Activated T-cell treated with anti-CD3 and anti-CD28 coated beads for 4 hours (primary cell): Measurements from ENCODE around the gene FBXW5.
A peak's percentile ranks its signal among the peaks of the same experiment; 100 is the strongest.

Experiments
- DNase-seq: peaks from one replicate; pipeline ENCODE4 v3.0.0-alpha.2; 2020

The FBXW5 gene, protein sequence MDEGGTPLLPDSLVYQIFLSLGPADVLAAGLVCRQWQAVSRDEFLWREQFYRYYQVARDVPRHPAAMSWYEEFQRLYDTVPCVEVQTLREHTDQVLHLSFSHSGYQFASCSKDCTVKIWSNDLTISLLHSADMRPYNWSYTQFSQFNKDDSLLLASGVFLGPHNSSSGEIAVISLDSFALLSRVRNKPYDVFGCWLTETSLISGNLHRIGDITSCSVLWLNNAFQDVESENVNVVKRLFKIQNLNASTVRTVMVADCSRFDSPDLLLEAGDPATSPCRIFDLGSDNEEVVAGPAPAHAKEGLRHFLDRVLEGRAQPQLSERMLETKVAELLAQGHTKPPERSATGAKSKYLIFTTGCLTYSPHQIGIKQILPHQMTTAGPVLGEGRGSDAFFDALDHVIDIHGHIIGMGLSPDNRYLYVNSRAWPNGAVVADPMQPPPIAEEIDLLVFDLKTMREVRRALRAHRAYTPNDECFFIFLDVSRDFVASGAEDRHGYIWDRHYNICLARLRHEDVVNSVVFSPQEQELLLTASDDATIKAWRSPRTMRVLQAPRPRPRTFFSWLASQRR

DNA sequence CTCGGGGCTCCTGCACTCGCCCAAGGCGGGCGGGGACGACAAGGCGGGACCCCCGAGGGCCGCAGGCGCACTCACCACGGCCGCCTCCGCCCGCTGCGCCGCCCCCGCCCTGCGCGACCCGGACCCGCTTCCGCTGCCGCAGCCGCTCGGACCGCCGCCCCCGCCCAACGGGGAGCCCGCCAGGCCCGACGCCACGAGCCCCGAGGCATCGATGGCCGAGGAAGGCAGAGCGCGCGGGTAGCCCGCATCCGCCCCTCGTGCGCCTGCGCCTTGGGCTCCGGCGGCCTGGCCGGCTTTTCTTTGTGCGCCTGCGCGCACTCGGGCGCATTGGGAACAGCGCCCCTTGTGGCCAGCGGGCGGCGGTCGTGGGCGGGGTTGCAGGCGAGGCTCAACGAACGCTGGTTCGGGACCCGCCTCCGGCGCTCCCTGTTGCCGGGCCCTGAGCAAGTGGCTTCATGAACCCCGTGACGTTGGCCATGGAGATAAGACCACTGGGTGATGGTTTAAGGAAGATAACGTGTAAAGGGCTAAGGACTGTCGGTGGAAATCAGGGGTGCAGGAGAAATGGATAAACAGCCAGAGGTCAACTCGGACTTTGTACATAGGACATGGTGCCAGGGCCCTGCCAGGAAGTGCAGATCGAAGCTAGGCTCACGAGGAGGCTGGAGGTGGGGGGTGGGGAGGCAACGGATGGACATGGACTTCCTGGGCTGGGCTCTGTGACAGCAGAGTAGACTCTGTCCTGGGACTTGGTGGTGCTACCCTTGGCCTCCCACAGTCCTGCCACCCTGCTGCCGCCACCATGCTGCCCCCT is at the start of gene FBXW5, which contains the start of gene C8G:
FBXW5 (minus strand) TSS at position 220 of the 814 bp plus-strand sequence. CDS start 655 bp downstream, outside the sequence.
C8G (plus strand) TSS at position 725 of the 814 bp plus-strand sequence; CDS start at position 803, 78 bp downstream.
- DNase-seq: peak; percentile 90

DNA sequence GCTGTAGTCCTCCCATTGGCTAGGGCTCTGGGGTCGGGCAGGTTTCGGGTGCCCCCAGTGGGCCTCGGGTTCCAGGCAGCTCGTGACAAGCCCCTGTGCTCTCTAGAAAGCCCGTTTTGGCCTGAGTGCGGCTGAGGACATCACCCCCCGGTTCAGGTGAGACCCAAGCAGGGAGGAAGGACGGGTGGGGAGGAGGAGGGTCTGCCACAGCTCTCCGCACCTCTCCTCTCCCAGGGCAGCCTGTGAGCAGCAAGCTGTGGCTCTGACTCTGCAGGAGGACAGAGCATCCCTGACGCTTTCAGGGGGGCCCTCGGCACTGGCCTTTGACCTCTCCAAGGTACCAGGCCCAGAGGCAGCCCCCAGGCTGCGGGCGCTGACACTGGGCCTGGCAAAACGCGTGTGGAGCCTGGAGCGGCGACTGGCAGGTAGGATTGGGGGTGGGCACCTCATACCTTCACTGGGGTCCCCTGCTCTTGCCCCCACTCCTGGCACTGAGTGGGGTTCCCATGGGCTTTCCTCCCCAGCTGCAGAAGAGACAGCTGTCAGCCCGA is 48.4 kb upstream of the FBXW5 start:
- no peak for DNase-seq

DNA sequence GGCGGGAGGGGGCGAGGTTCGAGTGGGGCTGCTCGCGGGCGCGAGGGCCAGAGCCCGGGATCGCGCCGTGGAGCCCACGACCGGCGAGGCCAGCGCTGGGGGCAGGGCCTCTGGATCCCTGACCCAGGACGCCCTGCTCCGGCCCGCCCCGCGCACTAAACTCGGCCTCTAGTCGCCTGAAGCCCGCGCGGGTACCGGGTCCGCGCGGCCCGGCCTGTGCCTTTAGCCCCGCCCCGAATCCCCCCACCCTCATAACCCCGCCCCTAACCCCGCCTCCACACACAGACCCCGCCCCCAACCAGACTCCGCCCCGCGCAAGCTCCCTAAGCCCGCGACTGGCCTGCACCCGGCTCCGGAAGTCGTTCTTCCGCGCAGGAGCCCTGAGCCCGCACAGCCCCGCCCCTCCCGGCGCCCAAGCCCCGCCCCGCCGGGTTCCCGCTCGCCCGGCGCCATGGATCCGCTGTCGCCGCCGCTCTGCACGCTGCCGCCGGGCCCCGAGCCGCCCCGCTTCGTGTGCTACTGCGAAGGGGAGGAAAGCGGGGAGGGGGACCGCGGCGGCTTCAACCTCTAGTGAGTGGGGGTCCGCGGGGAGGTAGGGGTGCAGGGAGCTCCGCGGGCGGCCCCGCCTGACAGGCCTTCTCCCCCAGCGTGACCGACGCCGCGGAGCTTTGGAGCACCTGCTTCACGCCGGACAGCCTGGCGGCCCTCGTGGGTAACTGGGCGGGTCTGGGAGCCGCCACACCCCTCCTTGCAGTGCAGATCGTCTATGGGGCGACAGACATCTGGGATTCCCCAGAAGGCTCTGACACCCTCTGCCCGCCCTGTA is 47.7 kb upstream of the FBXW5 start, which contains the start of gene PAXX:
PAXX (plus strand) TSS at position 430 of the 826 bp plus-strand sequence; CDS start at position 452, 22 bp downstream.
- DNase-seq: peak; percentile 90

DNA sequence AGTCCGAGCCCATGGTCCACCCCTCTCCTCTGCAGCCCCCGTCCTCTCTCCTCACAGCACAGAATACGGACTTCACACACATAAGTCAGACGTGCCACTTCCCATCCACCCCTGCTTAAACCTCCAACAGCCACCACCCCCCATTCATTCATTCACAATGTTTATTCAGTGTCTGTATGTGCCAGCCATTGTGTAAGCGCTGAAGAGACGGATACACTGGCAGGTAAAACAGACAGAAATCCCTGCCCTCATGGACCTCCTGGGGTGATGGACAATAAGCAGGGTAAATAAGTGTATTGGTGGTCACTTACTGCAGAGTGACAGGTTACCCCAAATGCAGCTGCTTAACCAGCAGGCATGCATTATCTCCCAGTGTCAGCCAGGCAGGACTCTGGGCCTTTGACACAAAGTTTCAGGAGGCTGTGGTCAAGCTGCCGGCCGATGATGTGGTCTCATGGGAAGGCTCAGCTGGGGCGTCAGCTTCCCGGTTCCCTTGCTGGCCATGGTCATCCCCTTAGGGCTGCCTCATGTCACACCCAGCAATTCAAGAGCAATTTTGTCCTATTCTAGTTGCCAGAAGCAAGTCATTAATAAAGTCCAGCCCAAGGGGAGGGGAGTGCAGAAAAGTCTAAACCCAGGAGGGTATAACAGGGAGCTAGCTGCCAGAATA is 45.8 kb upstream of the FBXW5 start:
- DNase-seq: no peak

DNA sequence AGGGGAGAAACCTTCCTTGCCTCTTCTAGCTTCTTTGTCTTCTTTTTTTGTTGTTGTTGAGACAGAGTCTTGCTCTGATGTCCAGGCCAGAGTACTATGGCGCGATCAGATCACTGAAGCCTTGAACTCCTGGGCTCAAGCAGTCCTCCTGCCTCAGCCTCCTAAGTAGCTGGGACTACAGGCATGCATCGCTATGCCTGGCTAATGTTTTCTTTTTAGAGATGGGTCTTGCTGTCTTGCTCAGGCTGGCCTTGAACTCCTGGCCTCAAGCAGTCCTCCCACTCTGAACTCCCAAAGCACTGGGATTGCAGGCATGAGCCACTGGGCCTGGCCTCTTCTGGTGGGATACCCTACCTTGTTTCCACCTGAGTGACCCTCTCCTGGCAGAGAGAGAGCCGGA is 44.3 kb upstream of the FBXW5 start:
- DNase-seq: no peak

DNA sequence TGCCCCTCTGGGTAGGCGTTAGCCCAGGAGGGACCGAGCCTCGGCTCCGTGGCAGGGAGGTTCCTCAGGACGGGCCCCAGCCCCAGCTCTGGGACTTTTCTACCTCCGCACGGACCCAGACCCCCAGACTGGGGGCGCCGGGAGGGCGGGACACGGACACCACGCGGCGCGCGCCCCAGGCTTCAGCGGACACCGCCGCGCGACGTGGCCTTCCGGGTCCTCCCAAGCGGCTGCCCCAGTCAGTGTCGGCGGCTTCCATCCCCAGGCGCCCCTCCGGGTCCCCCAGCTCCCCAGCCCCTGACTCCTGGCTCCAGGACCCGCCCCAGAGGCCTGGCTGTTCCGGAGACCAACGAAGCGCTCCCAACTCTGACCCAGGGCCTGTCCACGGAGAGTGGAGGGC is 41.3 kb upstream of the FBXW5 start:
- no peak for DNase-seq

DNA sequence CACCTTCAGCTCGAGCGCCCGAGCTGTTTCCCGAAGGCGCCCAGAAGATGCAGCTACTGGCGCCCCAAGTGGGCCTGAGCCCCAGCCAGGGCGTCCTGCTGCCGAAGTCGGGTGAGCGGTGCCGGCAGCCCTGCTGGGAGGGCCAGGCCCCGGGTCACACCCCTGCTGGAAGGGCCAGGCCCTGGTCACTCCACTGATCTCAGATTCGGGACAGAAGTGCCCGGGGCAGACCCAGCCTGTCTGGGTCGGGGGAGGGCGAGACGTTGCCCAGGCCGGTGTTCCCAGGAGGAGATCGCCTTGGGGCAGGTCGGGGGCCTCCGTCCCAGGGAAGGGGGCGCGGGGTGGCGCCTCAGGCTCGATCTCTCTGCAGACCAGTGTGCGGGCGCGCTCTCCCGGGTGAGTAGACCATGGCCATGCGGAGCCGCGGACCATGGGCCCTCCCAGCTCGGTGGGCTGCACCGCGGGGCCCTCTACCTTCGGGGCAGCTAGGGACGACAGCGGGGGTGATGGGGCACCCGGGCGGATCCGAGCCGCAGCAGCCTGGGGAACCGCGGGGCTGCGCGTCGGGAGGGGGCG is 40.6 kb upstream of the FBXW5 start:
- no peak for DNase-seq

DNA sequence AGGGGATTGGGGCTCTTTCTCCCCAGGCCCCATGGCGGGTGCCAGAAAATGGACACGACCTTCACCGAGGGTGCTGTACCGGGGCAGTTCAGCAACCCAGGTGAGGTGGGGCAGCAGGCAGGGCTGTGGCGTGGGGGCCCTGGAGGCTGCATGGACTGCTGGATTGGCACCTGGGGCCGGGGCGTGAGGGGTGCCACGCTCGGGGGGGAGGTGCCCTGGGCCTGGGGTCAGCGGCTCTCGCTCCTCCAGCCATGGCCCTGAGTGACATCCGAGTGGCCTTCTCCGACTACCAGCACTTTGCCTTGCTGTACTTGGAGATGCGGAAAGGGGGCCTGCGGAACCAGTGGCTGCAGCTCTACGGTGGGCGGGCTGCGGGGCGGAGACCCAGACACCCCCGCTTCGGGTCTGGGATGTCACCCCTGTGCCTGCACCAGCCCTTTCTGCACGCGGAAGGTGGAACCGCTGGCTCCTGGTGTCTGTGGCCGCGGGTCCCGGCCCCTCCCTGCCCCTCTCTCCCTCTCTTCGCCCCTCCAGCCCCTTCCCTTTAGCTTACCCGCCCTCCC is 40.0 kb upstream of the FBXW5 start:
- DNase-seq: no peak

DNA sequence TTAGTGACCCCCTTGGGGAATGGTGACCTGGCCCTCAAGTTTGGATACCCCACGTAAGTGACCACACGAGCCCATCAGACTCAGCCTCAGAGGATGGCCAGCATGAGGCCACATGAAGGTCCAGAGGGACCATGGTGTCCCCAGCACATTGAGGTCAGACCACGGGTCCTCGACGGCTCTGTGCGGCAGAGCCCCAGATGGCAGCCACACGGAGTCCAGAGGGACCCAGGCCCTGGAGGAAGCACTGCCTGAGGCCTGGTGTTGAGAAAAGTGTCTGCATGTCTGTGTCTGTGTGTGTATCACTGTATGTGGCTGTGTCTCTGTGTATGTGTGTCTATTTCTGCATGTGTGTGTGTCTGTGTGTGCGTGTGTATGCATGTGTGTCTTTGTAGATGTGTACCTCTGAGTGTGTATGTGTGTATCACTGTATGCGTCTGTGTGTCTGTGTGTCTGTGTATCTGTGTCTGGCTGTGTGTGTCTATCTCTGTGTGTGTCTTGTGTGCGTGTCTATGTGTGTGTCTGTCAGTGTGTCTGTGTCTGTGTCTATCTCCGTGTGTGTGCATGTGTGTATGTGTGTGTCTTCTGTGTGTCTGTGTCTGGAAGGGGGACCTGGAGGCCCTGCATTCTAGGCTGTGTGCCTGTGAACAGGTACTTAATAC is 39.2 kb upstream of the FBXW5 start:
- no peak for DNase-seq

DNA sequence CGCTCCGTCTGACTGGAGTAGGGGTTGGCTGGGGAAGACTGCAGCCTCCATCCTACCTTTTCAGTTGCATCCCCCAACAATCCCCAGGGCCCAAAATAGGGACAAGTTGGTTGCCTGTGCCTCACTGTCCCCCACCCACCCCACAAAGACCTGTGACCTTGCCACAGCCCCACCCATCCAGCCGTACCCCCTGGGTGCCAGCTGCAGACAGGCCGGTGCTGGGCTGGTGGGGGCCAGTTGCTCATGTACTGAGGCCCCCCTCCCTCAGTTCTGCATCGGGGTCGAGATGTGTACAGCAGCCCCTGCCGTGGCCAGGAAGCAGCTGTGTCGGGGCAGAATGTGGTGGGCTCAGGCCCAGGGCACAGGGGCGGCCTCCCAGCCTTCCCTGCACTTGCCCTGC is 38.6 kb upstream of the FBXW5 start:
- DNase-seq: no peak

DNA sequence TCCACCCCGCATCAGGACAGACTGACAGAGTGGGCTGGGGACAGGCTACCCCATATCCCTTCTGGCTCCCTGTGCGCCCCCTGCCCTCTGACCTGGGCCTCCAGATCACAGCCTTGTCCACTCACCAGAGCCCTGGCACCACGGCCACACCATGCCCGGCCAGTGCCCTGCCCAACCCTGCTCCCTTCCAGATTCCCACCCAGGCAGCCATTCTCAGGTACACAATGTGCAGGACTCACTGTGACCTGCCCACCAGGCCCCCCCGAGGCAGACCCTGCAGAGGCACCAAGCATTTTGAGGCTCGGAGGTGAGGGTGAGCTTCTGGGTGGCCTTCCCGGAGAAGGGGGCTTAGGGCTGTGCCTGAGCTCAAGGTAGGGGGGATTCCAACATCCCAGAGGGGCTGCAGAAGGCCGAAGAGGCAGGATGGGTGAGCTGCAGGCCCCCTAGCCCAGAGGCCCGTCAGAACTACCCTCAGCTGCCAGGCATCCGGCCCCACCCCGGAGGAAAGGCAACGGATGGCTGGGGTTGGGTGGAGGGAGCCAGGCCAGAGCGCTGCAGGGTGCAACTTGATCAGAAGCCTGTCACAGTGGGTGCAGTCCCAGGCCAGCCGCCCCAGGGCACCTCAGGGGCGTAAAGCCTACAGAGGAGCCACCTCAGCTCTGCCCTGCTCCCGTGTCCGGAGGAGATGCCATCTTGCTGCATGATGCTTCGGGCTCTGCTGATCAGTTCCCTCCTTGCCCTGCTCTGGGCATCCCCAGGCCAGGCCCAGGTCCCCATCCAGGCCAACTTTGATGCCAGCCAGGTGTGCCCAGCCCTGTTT is 37.9 kb upstream of the FBXW5 start, which contains the start of gene LCNL1:
LCNL1 (plus strand) TSS at position 762 of the 820 bp plus-strand sequence. CDS start 594 bp downstream, outside the sequence.
- no peak for DNase-seq

DNA sequence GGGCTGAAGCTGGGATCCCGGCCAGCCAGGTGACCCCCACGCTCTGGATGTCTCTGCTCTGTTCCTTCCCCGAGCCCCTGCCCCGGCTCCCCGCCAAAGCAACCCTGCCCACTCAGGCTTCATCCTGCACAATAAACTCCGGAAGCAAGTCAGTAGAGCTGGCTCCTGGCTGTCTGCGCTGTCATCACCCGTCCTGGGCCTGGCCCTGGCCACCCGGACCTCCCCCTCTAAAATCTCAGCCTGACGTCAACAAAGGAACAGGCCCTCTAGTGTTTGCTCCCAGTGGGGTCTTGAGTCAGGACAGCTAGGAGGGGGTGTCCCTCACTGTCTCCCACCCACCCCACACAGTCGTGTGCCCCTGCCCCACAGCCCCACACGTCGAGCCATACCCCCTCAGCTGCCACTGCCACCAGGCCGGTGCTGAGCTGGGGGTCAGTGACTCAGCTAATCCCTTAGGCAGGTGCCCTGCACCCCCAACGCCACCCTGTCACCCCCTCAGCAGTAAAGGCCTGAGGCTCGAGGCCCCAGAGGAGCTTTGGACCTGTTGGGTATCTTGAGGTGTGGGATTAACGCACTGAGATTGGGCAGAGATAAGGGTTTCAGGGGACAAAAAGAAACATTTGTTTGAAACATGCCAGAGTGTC is 37.2 kb upstream of the FBXW5 start:
- DNase-seq: no peak

DNA sequence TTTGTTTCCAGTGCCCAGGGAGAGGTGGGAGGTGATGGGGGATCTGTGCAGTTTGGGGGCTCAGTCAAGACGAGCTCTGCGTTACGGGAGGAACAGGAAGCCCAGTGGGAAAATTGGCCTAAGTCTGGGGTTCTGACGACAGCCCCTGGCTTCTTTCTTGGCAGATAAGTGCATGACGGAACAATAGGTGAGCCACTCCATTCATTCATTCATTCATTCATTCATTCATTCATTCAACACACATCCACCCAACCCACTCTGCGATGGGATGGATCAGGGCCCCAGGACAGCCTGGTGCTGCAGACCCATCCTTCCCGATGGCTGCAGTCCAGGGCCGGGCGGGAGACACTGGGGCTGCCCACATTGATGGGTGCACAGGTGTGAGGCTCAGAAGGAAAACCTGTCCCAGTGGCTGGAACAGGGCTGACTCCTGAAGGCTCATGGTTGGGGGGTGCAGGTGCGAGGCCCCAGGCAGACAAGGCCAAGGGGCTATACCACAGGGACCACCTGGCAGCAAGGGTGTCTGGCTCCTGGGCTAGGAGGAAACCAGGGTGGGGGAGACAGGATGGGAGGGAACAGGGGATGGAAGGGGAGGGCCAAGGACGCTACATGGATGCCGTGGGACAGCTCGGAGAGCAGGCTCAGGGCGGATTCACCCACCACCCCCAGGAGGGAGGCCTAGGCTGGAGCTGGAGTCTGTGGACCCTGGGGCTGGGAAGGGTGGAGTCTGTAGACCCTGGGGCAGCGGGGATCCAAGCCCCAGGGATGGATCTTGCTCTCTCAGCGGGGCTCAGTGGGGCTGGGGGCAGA is 36.3 kb upstream of the FBXW5 start:
- DNase-seq: no peak

DNA sequence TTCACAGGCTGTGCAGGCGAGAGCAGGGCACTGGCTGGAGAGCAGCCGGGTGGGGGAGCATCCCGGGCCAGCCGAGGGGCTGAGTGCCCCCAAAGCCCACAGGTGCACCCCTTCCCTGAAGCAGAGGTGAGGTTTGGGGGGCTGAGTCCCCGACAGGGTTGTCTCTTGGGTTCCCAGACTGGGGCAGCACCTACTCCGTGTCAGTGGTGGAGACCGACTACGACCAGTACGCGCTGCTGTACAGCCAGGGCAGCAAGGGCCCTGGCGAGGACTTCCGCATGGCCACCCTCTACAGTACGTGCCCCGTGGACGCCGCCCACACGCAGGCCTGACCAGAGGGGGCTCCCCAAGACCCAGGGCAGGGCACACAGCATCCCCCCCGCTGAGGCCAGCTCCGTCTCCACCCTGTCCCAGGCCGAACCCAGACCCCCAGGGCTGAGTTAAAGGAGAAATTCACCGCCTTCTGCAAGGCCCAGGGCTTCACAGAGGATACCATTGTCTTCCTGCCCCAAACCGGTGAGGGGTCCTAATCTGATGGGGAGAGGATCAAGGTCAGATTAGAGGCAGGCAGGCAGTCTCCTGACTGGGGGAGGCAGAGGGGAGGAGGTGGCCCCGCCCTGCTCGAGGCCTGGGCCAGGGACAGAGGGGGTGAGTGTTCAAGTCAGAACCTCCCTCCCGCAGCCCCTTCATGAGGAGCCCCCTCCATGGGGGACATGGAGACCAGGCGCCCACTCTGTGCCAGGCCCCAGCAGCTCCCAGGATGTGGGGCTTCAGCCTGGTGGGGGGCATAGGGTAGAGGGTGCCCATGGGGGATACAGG is 35.4 kb upstream of the FBXW5 start:
- DNase-seq: no peak

DNA sequence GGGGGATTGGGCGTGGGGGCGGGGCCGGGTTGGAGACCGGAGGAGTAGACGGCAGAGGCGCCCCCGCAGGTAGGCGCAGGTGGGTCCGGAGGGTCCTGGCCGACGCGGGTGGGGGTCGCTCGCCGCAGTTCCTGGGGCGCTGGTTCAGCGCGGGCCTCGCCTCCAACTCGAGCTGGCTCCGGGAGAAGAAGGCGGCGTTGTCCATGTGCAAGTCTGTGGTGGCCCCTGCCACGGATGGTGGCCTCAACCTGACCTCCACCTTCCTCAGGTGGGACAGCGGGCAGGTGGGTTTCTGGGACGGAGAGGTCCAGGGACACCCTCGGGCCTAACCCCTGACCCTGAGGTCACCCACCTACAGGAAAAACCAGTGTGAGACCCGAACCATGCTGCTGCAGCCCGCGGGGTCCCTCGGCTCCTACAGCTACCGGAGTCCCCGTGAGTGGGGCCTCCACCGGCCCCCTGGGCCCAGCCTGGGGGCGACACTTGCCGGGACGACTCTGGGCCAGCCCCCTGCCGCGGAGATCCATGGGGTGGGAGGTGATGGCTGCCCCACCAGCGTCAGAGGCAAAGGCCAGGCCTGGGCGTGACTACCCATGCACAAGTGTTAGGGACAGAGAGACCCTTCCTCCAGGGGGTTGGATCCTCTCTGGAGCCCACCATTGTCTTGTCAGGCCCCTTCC is 34.5 kb upstream of the FBXW5 start:
- no peak for DNase-seq
